ENCODE results near the gene KIAA1671. TPM values are rescaled to one million over a fixed set of nuclear protein-coding genes. Genes with fewer than 3 reads are reported as not detected.

The KIAA1671 gene
- total RNA-seq, 1 experiment from 2014 or later: 12.8 TPM

DNA sequence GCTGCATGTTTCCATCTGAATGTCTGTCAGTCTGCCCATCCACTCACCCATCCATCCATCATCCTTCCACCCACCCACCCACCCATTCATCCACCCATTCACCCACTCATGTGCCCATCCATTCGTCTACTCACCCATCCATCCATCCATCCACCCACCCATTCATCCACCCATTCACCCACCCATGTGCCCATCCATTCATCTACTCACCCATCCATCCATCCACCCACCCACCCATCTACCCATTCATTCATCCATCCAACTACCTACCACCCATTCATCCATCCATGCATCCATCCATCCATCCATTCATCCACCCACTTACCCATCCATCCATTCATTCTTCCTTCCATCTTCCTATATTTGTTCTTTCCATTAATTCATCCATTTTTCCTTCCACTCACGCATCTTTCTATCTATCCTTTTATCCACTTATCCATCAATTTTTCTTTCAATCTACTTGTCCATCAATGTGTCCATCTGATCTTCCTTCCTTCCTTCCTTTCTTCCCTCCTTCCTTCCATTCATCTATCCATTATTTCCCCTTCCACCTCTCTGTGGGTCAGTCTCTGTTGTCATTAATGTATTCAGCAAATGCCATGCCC, 255.1 kb downstream of the KIAA1671 start:
- ChIA-PET CTCF (no interaction called here), POLR2A (ENCODE audit: low non-redundant PET) (no interaction called here)
- BruUV-seq (replicated peaks): no TSS peak
- Histone ChIP-seq H3K27me3 (replicated peaks; ENCODE audit: insufficient read depth, low read depth, low read length, poor library complexity) (no peaks in the 10 kb centered on the region), H3K4me1 (ENCODE audit: insufficient read depth, low read length, poor library complexity, severe bottlenecking) (no peaks in the 10 kb centered on the region), H3K27ac (ENCODE audit: low read depth, low read length, poor library complexity, severe bottlenecking) (no peak overlapping the region), H3K9me3 (ENCODE audit: low read depth, low read length, poor library complexity, severe bottlenecking) (no peaks in the 10 kb centered on the region), H3K4me3 (ENCODE audit: low read depth, low read length, poor library complexity, severe bottlenecking) (no peak overlapping the region), H3K36me3 (ENCODE audit: insufficient read depth, low read length, poor library complexity, severe bottlenecking) (no peaks in the 10 kb centered on the region)
- intact Hi-C loops (cut with micrococcal nuclease; ENCODE audit: unreplicated experiment): no loop called here
- DNase-seq (ENCODE audit: low spot score): no peak
- no peak for TF ChIP-seq EZH2 (IDR thresholded peaks at IDR 0.05; ENCODE audit: borderline replicate concordance, low read depth, low read length, poor library complexity, severe bottlenecking)
- TF ChIP-seq, protein P1, sequence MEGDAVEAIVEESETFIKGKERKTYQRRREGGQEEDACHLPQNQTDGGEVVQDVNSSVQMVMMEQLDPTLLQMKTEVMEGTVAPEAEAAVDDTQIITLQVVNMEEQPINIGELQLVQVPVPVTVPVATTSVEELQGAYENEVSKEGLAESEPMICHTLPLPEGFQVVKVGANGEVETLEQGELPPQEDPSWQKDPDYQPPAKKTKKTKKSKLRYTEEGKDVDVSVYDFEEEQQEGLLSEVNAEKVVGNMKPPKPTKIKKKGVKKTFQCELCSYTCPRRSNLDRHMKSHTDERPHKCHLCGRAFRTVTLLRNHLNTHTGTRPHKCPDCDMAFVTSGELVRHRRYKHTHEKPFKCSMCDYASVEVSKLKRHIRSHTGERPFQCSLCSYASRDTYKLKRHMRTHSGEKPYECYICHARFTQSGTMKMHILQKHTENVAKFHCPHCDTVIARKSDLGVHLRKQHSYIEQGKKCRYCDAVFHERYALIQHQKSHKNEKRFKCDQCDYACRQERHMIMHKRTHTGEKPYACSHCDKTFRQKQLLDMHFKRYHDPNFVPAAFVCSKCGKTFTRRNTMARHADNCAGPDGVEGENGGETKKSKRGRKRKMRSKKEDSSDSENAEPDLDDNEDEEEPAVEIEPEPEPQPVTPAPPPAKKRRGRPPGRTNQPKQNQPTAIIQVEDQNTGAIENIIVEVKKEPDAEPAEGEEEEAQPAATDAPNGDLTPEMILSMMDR (conservative IDR thresholded peaks at IDR 0.05; ENCODE audit: low read depth, low read length): no peak

GRCh38 chr22:25208328-25208727, 255.8 kb downstream of the KIAA1671 start:
- no TSS peak for BruUV-seq (replicated peaks)
- CTCF ChIA-PET: no interaction called here
- H3K4me1 ChIP-seq (ENCODE audit: insufficient read depth, low read length, poor library complexity, severe bottlenecking): no peaks in the 10 kb centered on the region
- H3K4me3 ChIP-seq (ENCODE audit: low read depth, low read length, poor library complexity, severe bottlenecking): no peak overlapping the region
- POLR2A ChIA-PET (ENCODE audit: low non-redundant PET): no interaction called here
- no peaks in the 10 kb centered on the region for H3K36me3 ChIP-seq (ENCODE audit: insufficient read depth, low read length, poor library complexity, severe bottlenecking)
- H3K9me3 ChIP-seq (ENCODE audit: low read depth, low read length, poor library complexity, severe bottlenecking): no peaks in the 10 kb centered on the region
- no peak overlapping the region for H3K27ac ChIP-seq (ENCODE audit: low read depth, low read length, poor library complexity, severe bottlenecking)
- TF ChIP-seq EZH2 (IDR thresholded peaks at IDR 0.05; ENCODE audit: borderline replicate concordance, low read depth, low read length, poor library complexity, severe bottlenecking): no peak
- TF ChIP-seq, protein P1 (conservative IDR thresholded peaks at IDR 0.05; ENCODE audit: low read depth, low read length): no peak
- no peak for DNase-seq (ENCODE audit: low spot score)
- intact Hi-C loops (cut with micrococcal nuclease; ENCODE audit: unreplicated experiment): no loop called here
- H3K27me3 ChIP-seq (replicated peaks; ENCODE audit: insufficient read depth, low read depth, low read length, poor library complexity): no peaks in the 10 kb centered on the region

GRCh38 chr22:25208743-25209505, 256.4 kb downstream of the KIAA1671 start:
- POLR2A ChIA-PET (ENCODE audit: low non-redundant PET): no interaction called here
- no peak for DNase-seq (ENCODE audit: low spot score)
- Histone ChIP-seq H3K9me3 (ENCODE audit: low read depth, low read length, poor library complexity, severe bottlenecking) (no peaks in the 10 kb centered on the region), H3K4me1 (ENCODE audit: insufficient read depth, low read length, poor library complexity, severe bottlenecking) (no peaks in the 10 kb centered on the region), H3K27ac (ENCODE audit: low read depth, low read length, poor library complexity, severe bottlenecking) (no peak overlapping the region), H3K27me3 (replicated peaks; ENCODE audit: insufficient read depth, low read depth, low read length, poor library complexity) (no peaks in the 10 kb centered on the region), H3K36me3 (ENCODE audit: insufficient read depth, low read length, poor library complexity, severe bottlenecking) (no peaks in the 10 kb centered on the region), H3K4me3 (ENCODE audit: low read depth, low read length, poor library complexity, severe bottlenecking) (no peak overlapping the region)
- TF ChIP-seq, protein P1 (conservative IDR thresholded peaks at IDR 0.05; ENCODE audit: low read depth, low read length): no peak
- no peak for TF ChIP-seq EZH2 (IDR thresholded peaks at IDR 0.05; ENCODE audit: borderline replicate concordance, low read depth, low read length, poor library complexity, severe bottlenecking)
- no TSS peak for BruUV-seq (replicated peaks)
- intact Hi-C loops (cut with micrococcal nuclease; ENCODE audit: unreplicated experiment): no loop called here
- CTCF ChIA-PET: no interaction called here

All from A673 (cell line).